Activated CD4-positive, CD25-positive, alpha-beta regulatory T cell treated with anti-CD3 and anti-CD28 coated beads, Interleukin-2, amount 50 U/mL, for 16 hours (primary cell): ENCODE results near the gene KMT2B.
"Not testable (repeated sequence)": the region's sequence is repeated elsewhere in the genome, so short reads cannot be mapped to it uniquely, and the experiment has no call there.

Experiments used
- DNase-seq: peaks from one replicate; pipeline ENCODE4 v3.0.0-alpha.2; 2020; ENCODE audit warnings: low read depth, low spot score

The KMT2B gene

GRCh38 chr19:35717665-35718344, at the start of gene KMT2B:
KMT2B (plus strand) TSS chr19:35718003; CDS start chr19:35718019, 16 bp downstream.
- no peak for DNase-seq

- DNase-seq: no peak
Observed at GRCh38 chr19:35669566-35669965, 48.2 kb upstream of the KMT2B start.

- DNase-seq: no peak
Observed at GRCh38 chr19:35669974-35670373, 47.8 kb upstream of the KMT2B start.

- no peak for DNase-seq
Observed at GRCh38 chr19:35670686-35671085, 47.1 kb upstream of the KMT2B start.

DNA sequence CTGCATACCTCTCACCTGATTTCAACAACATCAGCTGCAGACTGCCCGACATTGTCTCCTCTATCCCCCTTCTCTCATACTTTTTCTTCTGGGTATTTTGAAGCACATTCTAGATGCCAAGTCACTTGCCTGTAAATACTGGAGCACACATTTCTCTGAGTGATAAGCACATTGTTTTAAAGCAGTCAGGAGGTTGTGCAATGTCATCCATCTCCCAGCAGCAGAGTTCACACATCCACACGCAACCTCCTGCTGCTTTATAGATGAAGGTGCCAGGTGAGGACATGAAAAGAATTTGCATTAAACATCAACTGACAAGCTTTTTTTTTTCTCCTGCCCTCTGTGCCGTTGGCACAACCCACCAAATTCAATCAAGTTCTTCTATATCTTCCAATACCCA, 46.0 kb upstream of the KMT2B start:
- DNase-seq: no peak

- DNase-seq: no peak
Observed at GRCh38 chr19:35673121-35673804, 44.5 kb upstream of the KMT2B start.

GRCh38 chr19:35675589-35676140, 42.1 kb upstream of the KMT2B start:
- no peak for DNase-seq

DNA sequence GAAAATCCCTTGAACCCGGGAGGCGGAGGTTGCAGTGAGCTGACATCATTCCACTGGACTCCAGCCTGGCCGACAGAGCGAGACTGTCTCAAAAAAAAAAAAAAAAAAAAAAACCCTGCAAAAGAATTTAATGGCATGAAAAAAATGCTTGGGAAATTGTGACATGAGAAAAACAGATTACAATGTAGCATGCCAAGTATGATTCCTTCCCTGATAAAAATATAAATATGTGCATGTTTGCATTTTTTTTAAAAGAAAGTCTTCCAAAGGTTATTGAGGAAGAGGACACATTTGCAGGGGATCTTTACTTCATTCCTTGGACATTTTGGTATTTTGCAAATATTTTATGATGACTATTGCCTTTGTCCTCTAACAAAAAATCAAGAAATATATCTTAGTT, 28.0 kb upstream of the KMT2B start:
- DNase-seq: no peak

DNA sequence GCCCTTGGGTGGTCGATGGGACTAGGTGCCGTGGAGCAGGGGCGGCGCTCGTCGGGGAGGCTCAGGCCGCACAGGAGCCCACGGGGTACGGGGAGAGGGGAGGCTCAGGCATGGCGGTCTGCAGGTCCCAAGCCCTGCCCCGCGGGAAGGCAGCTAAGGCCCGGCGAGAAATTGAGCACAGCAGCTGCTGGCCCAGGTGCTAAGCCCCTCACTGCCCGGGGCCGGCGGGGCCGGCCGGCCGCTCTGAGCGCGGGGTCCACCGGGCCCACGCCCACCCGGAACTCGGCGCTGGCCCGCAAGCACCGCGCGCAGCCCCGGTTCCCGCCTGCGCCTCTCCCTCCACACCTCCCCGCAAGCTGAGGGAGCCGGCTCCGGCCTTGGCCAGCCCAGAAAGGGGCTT, 26.7 kb upstream of the KMT2B start:
- DNase-seq: not testable (repeated sequence)

- no peak for DNase-seq
Observed at GRCh38 chr19:35692010-35692409, 25.8 kb upstream of the KMT2B start.

DNA sequence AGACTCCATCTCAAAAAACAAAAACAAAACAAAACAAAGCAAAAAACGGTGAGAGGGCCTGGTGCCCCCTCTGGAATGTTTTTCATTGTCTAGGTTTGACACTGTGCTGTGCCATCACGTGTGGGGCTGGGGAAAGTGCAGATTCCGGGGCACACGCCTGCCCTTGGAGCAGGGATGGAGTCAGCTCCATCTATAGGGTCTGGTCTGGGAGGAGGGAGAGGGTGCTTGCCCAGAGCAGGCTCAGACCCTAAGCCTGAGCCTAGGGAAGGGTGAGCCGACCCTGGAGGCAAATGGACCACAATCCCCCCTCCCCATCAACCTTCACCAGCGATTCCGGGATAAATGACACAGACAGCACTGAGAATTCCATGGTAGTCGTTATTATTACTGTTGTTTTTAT, 24.4 kb upstream of the KMT2B start:
- no peak for DNase-seq

DNA sequence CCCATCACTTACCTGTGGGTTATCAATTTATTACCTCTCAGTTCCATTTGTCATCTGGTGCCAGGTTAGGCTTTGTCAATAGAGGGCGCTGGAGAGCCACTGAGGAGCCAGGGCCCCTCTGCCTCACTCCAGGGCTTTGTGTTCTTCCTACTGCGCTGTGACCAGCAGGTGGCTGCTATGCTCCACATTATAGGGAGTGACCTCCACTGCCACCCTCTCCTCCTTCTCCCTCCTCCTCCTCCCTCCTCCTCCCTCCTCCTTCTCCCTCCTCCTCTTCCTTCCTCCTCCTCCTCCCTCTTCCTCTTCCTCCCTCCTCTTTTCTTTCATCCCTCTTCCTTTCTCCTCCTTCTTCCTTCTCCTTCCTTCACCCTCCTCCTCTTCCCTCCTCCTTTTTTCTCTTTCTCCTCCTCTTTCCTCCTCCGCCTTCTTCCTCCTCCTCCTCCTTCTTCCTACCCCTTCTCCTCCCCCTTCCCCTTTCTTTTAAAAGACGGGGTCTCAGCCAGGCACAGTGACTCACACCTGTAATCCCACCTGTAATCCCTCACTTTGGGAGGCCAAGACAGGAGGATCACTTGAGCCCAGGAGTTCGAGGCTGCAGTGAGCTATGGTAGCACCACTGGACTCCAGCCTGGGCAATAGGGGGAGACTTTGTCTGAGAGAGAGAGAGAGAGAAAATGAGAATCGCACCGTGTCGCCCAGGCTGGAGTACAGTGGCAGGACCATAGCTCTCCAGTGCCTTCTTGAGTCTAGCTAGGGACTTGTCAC, 23.8 kb upstream of the KMT2B start:
- DNase-seq: peak; percentile 84

DNA sequence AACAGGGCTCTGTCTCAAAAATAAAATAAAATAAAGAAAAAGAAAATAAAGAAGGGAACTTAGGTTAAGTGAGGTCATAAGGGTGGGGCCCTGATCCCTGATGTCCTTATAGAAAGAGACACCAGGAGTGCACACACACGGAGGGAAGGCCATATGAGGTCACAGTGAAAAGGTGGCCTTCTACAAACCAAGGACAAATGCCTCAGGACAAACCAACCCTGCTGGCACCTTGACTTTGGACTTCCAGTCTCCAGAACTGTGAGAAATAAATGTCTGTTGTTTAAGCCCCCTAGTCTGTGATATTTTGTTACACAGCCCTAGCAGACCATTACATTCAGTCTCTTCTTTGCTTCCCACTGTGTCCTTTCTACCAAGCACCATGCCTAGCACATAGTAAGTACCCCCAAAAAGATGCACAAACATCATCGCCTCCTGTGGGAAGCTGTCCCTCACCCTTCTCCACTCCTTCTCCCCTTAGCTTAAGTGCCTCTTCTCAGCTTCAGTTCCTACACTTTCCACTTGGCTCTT, 21.8 kb upstream of the KMT2B start:
- DNase-seq: no peak

DNA sequence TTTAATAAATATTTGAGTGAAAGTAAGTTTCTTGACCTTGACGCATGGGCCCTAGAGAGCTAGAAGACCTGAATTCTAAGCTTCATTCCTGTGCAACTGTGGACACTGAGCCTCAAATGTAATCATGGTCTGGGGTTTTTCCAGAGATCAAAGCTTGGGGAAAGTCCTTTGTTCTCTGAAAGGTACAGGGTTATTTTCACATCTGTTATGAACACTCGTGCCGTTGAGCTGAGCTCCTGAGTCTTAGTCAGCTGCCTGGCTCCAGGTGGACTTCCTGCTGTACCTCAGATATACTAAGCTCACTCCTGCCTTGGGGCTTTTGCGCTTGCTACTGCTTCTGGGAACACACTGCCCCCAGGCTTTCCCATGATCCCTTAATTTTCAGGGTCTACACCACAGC, 21.0 kb upstream of the KMT2B start:
- no peak for DNase-seq

DNA sequence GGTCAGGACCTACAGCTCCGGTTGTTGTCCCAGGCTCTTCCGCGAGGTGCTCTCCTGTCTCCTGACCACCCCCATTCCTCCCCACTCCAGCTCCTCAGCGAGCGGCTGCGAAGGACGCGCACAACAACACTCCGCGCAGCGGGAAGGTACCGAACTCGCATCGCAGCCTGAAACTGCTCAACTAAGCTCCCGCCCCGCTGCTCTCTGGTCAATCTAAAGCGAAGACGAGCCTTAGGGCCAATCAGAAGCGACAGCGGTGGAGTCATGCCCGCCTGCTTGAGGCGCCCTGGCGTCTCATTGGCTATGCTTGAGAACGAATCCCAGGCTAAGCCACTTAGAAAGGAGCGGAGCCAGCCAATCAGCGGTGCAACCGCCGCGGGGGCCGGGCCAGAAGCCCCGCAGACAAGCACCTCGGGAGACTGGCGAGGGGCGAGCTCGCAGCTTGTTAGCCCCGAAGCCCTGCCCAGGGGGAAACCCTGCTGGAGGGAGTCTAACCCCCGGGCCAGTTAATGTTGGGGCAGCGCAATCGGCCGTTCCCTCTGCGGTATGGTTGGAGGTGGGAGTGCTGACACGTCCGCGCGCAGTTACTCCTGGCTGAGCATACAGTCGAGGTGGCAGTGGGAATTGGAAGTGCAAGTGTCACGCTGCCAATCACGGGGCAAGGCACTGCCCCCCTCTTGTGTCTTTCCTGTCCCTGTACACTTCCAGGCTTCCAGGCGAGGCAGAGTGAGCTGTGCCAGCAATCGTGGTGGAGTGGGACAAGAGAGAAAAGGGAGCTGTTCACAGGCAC, 15.4 kb upstream of the KMT2B start:
- DNase-seq: peak; percentile 92

DNA sequence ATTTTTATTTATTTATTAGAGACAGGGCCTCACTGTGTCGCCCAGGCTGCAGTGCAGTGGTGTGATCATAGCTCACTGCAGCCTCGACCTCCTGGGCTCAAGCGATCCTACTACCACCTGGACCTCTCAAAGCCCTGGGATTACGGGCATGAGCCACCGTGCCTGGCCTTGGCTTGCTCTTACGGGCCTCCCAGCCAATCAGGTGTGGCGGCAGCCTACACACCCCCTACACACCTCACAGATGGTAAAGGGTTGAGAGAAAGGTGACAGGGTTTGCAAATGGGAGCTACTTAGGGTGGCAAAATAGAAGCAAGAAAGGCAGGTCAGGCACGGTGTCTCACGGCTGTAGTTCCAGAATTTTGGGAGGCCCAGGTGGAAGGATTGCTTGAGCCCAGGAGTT, 14.5 kb upstream of the KMT2B start:
- DNase-seq: no peak

DNA sequence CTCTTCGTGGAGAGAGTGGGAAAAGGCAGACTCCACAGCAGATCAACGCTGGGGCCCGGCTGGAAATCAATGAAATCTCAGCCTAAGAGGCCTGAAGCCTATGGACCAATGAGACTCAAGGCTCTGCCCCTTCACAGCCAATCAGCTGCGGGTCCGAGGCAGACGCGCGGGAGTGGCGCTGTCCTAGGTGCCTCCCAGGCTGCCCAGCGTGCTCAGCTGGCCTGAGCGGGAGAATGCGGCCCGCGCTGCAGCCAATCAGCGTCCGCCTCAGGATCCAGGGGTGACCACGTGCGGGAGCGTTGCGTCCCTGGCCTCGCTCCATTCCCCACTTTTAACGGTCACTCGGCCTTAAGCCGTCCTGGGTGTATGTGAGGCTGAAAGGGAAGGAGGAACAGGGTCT, 13.6 kb upstream of the KMT2B start, which contains the start of gene ZBTB32:
Gene ZBTB32 (plus strand): TSS at position 341 of the 400 bp plus-strand sequence. CDS start 10,069 bp downstream, outside the sequence.
- DNase-seq: no peak

- no peak for DNase-seq
Observed at GRCh38 chr19:35708391-35708790, 9.4 kb upstream of the KMT2B start.

GRCh38 chr19:35710784-35711723, 6.7 kb upstream of the KMT2B start:
- peak; percentile 45 for DNase-seq
